ENCODE measurements around the gene XK. TPM values are rescaled to one million over a fixed set of nuclear protein-coding genes. Genes with fewer than 3 reads are reported as not detected.

XK gene
- total RNA-seq, 1 donor from 2014 or later, result 1.3 TPM

DNA sequence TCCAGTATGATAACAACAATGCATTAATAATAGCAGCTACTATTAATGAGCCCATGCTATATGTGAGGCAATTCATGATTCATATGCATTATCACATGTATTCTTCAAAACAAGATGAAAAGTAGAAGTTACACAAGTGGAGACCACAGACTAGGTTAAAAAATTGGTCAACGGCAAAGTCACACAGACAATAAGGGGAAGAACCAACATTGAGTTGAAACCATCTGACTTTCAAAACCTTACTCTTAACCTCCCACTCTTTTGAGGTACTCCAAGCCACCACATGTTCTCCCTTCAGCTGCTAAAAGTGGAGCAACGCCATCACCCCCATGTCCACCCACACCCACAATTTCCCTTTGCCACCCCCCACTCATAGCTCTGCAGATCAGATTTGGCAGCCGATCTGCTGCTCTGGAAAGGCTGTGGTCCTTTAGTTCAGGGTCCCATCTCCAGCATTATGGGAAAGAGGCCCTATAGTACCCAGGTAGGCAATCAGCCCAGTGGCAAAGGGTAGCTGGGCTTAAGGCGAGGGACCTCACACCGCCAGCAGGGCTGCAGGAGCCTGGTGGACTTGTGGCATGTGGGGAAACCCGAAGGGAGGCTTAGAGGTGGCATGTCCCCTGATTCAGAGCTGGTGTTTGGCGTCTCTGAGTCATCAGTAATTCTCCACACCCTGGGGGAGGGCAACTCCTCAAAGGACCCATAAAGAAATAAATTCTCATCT is 60.8 kb downstream of the XK start:
- Mint-ChIP-seq H3K27me3 (ENCODE audit: insufficient read depth, low read depth) (no peaks in the 10 kb centered on the region), H3K36me3 (no peaks in the 10 kb centered on the region), H3K27ac (no peak overlapping the region), H3K4me1 (peaks cover 2% of the 10 kb centered on the region), H3K4me3 (no peak overlapping the region), H3K9me3 (no peaks in the 10 kb centered on the region)
- no peaks in the 10 kb centered on the region for H3K27me3 ChIP-seq
- DNase-seq (ENCODE audit: low spot score), result no peak
- H2AFZ ChIP-seq (replicated peaks), result no peak overlapping the region
- H3K27ac ChIP-seq, result no peak overlapping the region
- H3F3A ChIP-seq (ENCODE audit: low read depth), result no peaks in the 10 kb centered on the region
- H3K4me1 ChIP-seq, result no peaks in the 10 kb centered on the region
- TF ChIP-seq, protein P1, sequence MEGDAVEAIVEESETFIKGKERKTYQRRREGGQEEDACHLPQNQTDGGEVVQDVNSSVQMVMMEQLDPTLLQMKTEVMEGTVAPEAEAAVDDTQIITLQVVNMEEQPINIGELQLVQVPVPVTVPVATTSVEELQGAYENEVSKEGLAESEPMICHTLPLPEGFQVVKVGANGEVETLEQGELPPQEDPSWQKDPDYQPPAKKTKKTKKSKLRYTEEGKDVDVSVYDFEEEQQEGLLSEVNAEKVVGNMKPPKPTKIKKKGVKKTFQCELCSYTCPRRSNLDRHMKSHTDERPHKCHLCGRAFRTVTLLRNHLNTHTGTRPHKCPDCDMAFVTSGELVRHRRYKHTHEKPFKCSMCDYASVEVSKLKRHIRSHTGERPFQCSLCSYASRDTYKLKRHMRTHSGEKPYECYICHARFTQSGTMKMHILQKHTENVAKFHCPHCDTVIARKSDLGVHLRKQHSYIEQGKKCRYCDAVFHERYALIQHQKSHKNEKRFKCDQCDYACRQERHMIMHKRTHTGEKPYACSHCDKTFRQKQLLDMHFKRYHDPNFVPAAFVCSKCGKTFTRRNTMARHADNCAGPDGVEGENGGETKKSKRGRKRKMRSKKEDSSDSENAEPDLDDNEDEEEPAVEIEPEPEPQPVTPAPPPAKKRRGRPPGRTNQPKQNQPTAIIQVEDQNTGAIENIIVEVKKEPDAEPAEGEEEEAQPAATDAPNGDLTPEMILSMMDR (IDR thresholded peaks at IDR 0.05), result no peak
- no peak for TF ChIP-seq EZH2 (IDR thresholded peaks at IDR 0.05)
- no peak for TF ChIP-seq EZH2phosphoT487 (IDR thresholded peaks at IDR 0.05)
- H3K9me3 ChIP-seq (ENCODE audit: low read depth), result no peaks in the 10 kb centered on the region
- H3K4me3 ChIP-seq, result no peak overlapping the region
- H3K79me2 ChIP-seq (ENCODE audit: low read depth), result no peaks in the 10 kb centered on the region
- H3K36me3 ChIP-seq, result no peaks in the 10 kb centered on the region
- H3K9ac ChIP-seq, result no peak overlapping the region
- H4K20me1 ChIP-seq (ENCODE audit: low read depth), result no peaks in the 10 kb centered on the region
- no peak overlapping the region for H3K4me2 ChIP-seq

DNA sequence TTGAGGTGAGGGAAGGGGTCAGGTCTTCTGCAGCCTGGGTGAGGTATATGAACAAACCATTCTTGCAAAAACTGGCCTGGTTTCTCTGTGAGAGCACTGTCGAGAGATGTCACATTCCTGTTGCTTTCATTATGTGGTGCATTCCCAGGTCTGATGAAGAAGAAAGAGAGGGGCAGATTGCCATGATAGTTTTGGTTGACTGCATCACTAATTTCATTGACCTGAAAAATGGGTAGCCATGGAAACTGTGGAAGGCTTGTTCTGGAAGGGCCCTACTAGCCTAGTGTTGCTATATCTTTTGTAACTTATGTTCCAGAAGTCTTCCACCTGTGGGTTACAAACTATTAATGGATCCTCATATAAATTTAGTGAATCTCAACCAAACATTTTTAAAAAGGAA is 61.4 kb downstream of the XK start:
- no peak overlapping the region for H3K9ac ChIP-seq
- H3K27me3 ChIP-seq, result no peaks in the 10 kb centered on the region
- Mint-ChIP-seq H3K27me3 (ENCODE audit: insufficient read depth, low read depth) (no peaks in the 10 kb centered on the region), H3K27ac (no peak overlapping the region), H3K36me3 (no peaks in the 10 kb centered on the region), H3K9me3 (no peaks in the 10 kb centered on the region), H3K4me1 (peaks cover 2% of the 10 kb centered on the region), H3K4me3 (no peak overlapping the region)
- H4K20me1 ChIP-seq (ENCODE audit: low read depth), result no peaks in the 10 kb centered on the region
- no peaks in the 10 kb centered on the region for H3K9me3 ChIP-seq (ENCODE audit: low read depth)
- H3K4me2 ChIP-seq, result no peak overlapping the region
- H2AFZ ChIP-seq (replicated peaks), result no peak overlapping the region
- no peaks in the 10 kb centered on the region for H3K36me3 ChIP-seq
- H3K79me2 ChIP-seq (ENCODE audit: low read depth), result no peaks in the 10 kb centered on the region
- H3K27ac ChIP-seq, result no peak overlapping the region
- no peak for DNase-seq (ENCODE audit: low spot score)
- H3K4me1 ChIP-seq, result no peaks in the 10 kb centered on the region
- H3K4me3 ChIP-seq, result no peak overlapping the region
- TF ChIP-seq EZH2phosphoT487 (IDR thresholded peaks at IDR 0.05) (no peak), EZH2 (IDR thresholded peaks at IDR 0.05) (no peak)
- TF ChIP-seq, protein P1 (IDR thresholded peaks at IDR 0.05), result no peak
- H3F3A ChIP-seq (ENCODE audit: low read depth), result no peaks in the 10 kb centered on the region

DNA sequence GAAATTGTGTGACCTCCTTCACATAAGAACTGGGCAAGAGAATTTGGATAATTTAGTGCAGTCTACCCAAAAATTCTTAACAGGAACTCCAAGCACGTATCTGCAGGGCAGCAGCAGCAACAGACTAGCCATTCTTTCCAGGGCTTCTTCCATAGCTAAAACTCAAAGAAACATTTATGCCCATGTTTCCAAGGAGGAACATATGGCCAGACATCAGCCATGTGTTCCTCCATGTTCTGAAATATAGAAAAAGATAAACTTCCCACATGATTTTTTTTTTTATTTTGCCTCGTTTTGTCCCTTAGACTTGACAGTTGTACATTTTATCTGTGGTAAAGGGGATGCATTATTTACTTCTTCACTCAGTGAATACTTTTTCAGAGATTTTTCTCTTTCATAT is 66.7 kb downstream of the XK start:
- Histone ChIP-seq H3K79me2 (ENCODE audit: low read depth) (no peaks in the 10 kb centered on the region), H3K36me3 (no peaks in the 10 kb centered on the region), H3K4me3 (no peak overlapping the region), H3K9me3 (ENCODE audit: low read depth) (peaks cover 6% of the 10 kb centered on the region), H3K27ac (no peak overlapping the region), H3K27me3 (no peaks in the 10 kb centered on the region), H3F3A (ENCODE audit: low read depth) (no peaks in the 10 kb centered on the region), H4K20me1 (ENCODE audit: low read depth) (no peaks in the 10 kb centered on the region), H2AFZ (replicated peaks) (no peak overlapping the region), H3K4me1 (no peaks in the 10 kb centered on the region), H3K9ac (no peak overlapping the region), H3K4me2 (no peak overlapping the region)
- TF ChIP-seq EZH2phosphoT487 (IDR thresholded peaks at IDR 0.05), result no peak
- TF ChIP-seq EZH2 (IDR thresholded peaks at IDR 0.05), result no peak
- TF ChIP-seq, protein P1 (IDR thresholded peaks at IDR 0.05), result no peak
- Mint-ChIP-seq H3K4me3 (no peak overlapping the region), H3K9me3 (no peaks in the 10 kb centered on the region), H3K36me3 (no peaks in the 10 kb centered on the region), H3K27me3 (ENCODE audit: insufficient read depth, low read depth) (no peaks in the 10 kb centered on the region), H3K4me1 (no peaks in the 10 kb centered on the region), H3K27ac (no peak overlapping the region)
- DNase-seq (ENCODE audit: low spot score), result no peak

Measured in neural progenitor cell (in vitro differentiated cells).